ENCODE data around the gene RPL18.

RPL18 gene

GRCh38 chr19:48615231-48616040 lies 3.5 kb downstream of the RPL18 start:
- DNase-seq (ENCODE audit: extremely low read depth in 1 of 2, low read depth in 1 of 2): no peak

GRCh38 chr19:48614436-48615230 lies 4.3 kb downstream of the RPL18 start, which contains the start of gene FAM83E:
TSS of gene FAM83E (minus strand) at chr19:48615076. CDS start at chr19:48613372, 1,704 bp downstream.
- no peak for DNase-seq (ENCODE audit: extremely low read depth in 1 of 2, low read depth in 1 of 2)

- DNase-seq (ENCODE audit: extremely low read depth in 1 of 2, low read depth in 1 of 2): no peak
Observed at GRCh38 chr19:48613852-48614435, 5.0 kb downstream of the RPL18 start.

- no peak for DNase-seq (ENCODE audit: extremely low read depth in 1 of 2, low read depth in 1 of 2)
Observed at GRCh38 chr19:48613024-48613851, 5.7 kb downstream of the RPL18 start.

GRCh38 chr19:48611872-48612271 lies 7.1 kb downstream of the RPL18 start:
- DNase-seq (ENCODE audit: extremely low read depth in 1 of 2, low read depth in 1 of 2): no peak

- no peak for DNase-seq (ENCODE audit: extremely low read depth in 1 of 2, low read depth in 1 of 2)
Observed at GRCh38 chr19:48609571-48610108, 9.3 kb downstream of the RPL18 start.

GRCh38 chr19:48608798-48609263 lies 10.1 kb downstream of the RPL18 start:
- DNase-seq (ENCODE audit: extremely low read depth in 1 of 2, low read depth in 1 of 2): no peak

GRCh38 chr19:48607359-48607755 lies 11.6 kb downstream of the RPL18 start:
- no peak for DNase-seq (ENCODE audit: extremely low read depth in 1 of 2, low read depth in 1 of 2)

GRCh38 chr19:48606463-48607358 lies 12.3 kb downstream of the RPL18 start, which contains the start of gene SPACA4:
TSS of gene SPACA4 (plus strand) at chr19:48606742. CDS start at chr19:48606979, 237 bp downstream.
- no peak for DNase-seq (ENCODE audit: extremely low read depth in 1 of 2, low read depth in 1 of 2)

- DNase-seq (ENCODE audit: extremely low read depth in 1 of 2, low read depth in 1 of 2): no peak
Observed at GRCh38 chr19:48603850-48604249, 15.1 kb downstream of the RPL18 start.

- no peak for DNase-seq (ENCODE audit: extremely low read depth in 1 of 2, low read depth in 1 of 2)
Observed at GRCh38 chr19:48603449-48603848, 15.5 kb downstream of the RPL18 start.

GRCh38 chr19:48603001-48603400 lies 16.0 kb downstream of the RPL18 start:
- DNase-seq (ENCODE audit: extremely low read depth in 1 of 2, low read depth in 1 of 2): no peak

GRCh38 chr19:48600679-48601417 lies 18.1 kb downstream of the RPL18 start:
- DNase-seq (ENCODE audit: extremely low read depth in 1 of 2, low read depth in 1 of 2): no peak

- no peak for DNase-seq (ENCODE audit: extremely low read depth in 1 of 2, low read depth in 1 of 2)
Observed at GRCh38 chr19:48598996-48599700, 19.8 kb downstream of the RPL18 start.

GRCh38 chr19:48596679-48597465 lies 22.1 kb downstream of the RPL18 start:
- DNase-seq (ENCODE audit: extremely low read depth in 1 of 2, low read depth in 1 of 2): no peak

GRCh38 chr19:48596237-48596636 lies 22.7 kb downstream of the RPL18 start:
- DNase-seq (ENCODE audit: extremely low read depth in 1 of 2, low read depth in 1 of 2): no peak

GRCh38 chr19:48595833-48596232 lies 23.1 kb downstream of the RPL18 start:
- DNase-seq (ENCODE audit: extremely low read depth in 1 of 2, low read depth in 1 of 2): no peak

Measured in activated CD8-positive, alpha-beta memory T cell treated with anti-CD3 and anti-CD28 coated beads for 1 hour (primary cell).